ENCODE data around the gene TMEM269. TPM values are rescaled to one million over a fixed set of nuclear protein-coding genes. Genes with fewer than 3 reads are reported as not detected.
A peak's percentile ranks its signal among the peaks of the same experiment; 100 is the strongest.

The TMEM269 gene
- polyA plus RNA-seq, 3 donors: 0.07 TPM; not detected in 2

DNA sequence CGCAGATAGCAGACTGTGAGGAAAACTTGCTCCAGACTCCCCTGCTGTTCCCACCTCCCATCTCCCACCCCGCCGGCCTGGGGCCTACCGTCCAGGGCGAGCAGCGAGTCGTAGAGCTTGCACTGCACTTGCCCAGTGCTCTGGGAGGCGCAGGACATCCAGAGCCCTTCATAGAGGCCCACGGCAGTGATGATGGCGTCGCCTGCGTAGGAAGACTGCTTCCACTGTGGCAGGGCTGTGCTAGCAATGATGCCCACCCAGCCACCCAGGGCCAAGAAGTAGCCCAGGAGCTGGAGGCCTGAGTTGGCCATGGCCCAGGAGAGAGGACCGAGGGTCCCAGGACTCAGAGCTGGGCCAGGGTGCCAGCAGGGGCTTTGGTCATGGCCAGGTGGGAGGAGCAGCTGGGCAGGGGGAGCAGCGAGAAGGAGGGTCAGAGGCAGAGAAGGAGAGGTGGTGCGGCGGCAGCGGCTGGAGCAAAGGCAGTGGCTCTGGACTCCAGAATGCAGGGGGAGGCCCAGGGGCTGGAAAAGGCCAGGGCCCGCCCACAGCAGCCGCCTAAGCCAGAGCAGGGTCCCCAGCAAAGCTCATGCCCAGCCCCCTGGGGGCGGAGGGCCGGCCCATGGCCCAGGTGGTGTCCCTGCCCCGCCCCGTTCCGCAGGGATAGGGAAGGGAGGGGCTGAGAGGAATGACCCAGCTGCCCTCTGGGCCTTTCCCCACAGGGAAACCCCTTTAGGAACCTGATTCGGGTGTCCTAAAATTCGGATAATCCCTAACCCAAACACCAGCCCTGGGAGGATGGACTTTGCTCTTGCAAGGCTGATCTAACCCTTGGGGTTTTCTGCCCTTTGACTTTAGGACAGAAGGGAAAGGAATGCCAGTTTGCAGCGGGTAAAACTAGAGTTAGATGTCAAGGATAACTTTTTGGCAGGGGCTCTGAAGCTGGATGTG lies 44.8 kb upstream of the TMEM269 start, which contains the start of gene CLDN19:
TSS of gene CLDN19 (minus strand) at position 484 of the 948 bp plus-strand sequence. CDS start at position 311, 173 bp downstream.
- Histone ChIP-seq H4K20me1 (ENCODE audit: insufficient read depth, low read length) (no peaks in the 10 kb centered on the region), H3K27ac (ENCODE audit: low read depth in 1 of 2, low read length in 2 of 2) (no peak within 1 kb of the TSS), H3K27me3 (ENCODE audit: control insufficient read depth in 2 of 2, insufficient read depth in 2 of 2, low read length in 2 of 2) (no peaks in the 10 kb centered on the region), H3K9me3 (replicated peaks in 1 of 2; ENCODE audit: control insufficient read depth in 1 of 2, insufficient read depth in 1 of 2, low read length in 2 of 2) (no peaks in the 10 kb centered on the region), H3K36me3 (replicated peaks in 1 of 2; ENCODE audit: control insufficient read depth in 1 of 2, insufficient read depth in 2 of 2, low read length in 2 of 2) (no peaks in the 10 kb centered on the region), H2AFZ (ENCODE audit: insufficient read depth, low read depth, low read length, poor library complexity, severe bottlenecking) (no peak within 1 kb of the TSS), H3K4me2 (replicated peaks; ENCODE audit: extremely low read depth, low read length, poor library complexity, severe bottlenecking) (no peak within 1 kb of the TSS), H3K4me3 (replicated peaks in 1 of 3; ENCODE audit: low read depth in 2 of 3, low read length in 3 of 3) (no peak within 1 kb of the TSS), H3K79me2 (ENCODE audit: insufficient read depth, low read length) (no peaks in the 10 kb centered on the region), H3K4me1 (ENCODE audit: control insufficient read depth in 1 of 2, insufficient read depth in 2 of 2, low read length in 2 of 2) (peaks cover 26 to 30% of the 10 kb centered on the region in 2 donors), H3K9ac (ENCODE audit: insufficient read depth, low read length, poor library complexity, severe bottlenecking) (no peak within 1 kb of the TSS)
- TF ChIP-seq, protein P1, sequence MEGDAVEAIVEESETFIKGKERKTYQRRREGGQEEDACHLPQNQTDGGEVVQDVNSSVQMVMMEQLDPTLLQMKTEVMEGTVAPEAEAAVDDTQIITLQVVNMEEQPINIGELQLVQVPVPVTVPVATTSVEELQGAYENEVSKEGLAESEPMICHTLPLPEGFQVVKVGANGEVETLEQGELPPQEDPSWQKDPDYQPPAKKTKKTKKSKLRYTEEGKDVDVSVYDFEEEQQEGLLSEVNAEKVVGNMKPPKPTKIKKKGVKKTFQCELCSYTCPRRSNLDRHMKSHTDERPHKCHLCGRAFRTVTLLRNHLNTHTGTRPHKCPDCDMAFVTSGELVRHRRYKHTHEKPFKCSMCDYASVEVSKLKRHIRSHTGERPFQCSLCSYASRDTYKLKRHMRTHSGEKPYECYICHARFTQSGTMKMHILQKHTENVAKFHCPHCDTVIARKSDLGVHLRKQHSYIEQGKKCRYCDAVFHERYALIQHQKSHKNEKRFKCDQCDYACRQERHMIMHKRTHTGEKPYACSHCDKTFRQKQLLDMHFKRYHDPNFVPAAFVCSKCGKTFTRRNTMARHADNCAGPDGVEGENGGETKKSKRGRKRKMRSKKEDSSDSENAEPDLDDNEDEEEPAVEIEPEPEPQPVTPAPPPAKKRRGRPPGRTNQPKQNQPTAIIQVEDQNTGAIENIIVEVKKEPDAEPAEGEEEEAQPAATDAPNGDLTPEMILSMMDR (IDR thresholded peaks at IDR 0.05): no peak
- intact Hi-C loops (cut with micrococcal nuclease): loop anchor here in 1 of 2 donors (10.0 kb wide), 1 partner anchor 395 kb away; no protein-coding TSS in a partner anchor
- H3K4me1 Mint-ChIP-seq: peaks cover 26% of the 10 kb centered on the region
- no peak for DNase-seq
- peaks cover 0 to 5% of the 10 kb centered on the region in 2 donors for H3K36me3 Mint-ChIP-seq
- peaks cover 0 to 3% (median 0%) of the 10 kb centered on the region in 7 donors for H3K9me3 Mint-ChIP-seq
- H3K4me3 Mint-ChIP-seq: no peak within 1 kb of the TSS
- peaks cover 0 to 7% (median 1%) of the 10 kb centered on the region in 3 donors for H3K27me3 Mint-ChIP-seq (ENCODE audit: low read depth in 3 of 3)
- WGBS (ENCODE audit: insufficient coverage): 97% methylated on average over 22 of the region's 27 CpGs
- peak within 1 kb of the TSS in 2 of 7 donors; percentile 74 to 76 for H3K27ac Mint-ChIP-seq

DNA sequence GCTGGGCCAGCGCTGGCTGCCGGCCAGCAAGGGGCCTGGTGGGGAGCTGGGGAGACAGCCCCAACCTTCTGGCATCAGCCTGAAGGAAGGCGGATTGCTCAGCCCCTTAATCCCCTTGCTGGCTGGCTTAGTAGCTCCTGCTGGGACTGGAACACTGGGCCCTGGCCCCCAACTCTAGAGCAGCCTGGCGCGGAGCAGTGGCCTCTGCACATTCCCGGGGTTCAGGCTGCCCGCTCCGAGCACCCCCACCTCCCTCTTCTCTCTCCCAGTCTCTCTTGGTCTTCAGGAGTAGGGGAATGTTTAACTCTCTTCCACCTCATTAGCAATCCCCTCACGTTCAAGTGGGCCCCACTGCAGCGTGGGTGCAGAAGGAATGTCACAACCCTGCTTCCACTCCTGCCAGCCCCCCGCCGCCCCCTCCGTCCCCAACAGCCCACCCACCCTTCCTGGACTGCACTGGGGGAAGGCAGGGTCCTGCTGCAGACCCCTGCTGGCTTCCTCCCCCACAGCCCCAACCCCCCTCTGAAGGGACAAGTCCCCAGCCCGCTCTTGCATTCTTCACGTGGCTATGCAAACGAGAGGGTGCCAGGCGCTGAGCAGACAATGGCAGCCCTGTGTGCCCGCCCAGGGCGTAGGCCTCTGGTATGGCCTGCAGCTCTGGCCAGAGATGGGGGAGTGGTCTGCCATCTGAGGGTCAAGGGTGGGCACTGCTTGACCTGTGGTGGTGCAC lies 43.8 kb upstream of the TMEM269 start:
- TF ChIP-seq, protein P1 (IDR thresholded peaks at IDR 0.05): no peak
- Histone ChIP-seq H3K9me3 (replicated peaks in 1 of 2; ENCODE audit: control insufficient read depth in 1 of 2, insufficient read depth in 1 of 2, low read length in 2 of 2) (no peaks in the 10 kb centered on the region), H3K27ac (ENCODE audit: low read depth in 1 of 2, low read length in 2 of 2) (no peak overlapping the region), H3K27me3 (ENCODE audit: control insufficient read depth in 2 of 2, insufficient read depth in 2 of 2, low read length in 2 of 2) (no peaks in the 10 kb centered on the region), H4K20me1 (ENCODE audit: insufficient read depth, low read length) (no peaks in the 10 kb centered on the region), H3K4me3 (replicated peaks in 1 of 3; ENCODE audit: low read depth in 2 of 3, low read length in 3 of 3) (no peak overlapping the region), H3K4me2 (replicated peaks; ENCODE audit: extremely low read depth, low read length, poor library complexity, severe bottlenecking) (no peak overlapping the region), H3K4me1 (ENCODE audit: control insufficient read depth in 1 of 2, insufficient read depth in 2 of 2, low read length in 2 of 2) (peaks cover 23 to 30% of the 10 kb centered on the region in 2 donors), H3K36me3 (replicated peaks in 1 of 2; ENCODE audit: control insufficient read depth in 1 of 2, insufficient read depth in 2 of 2, low read length in 2 of 2) (peaks cover 5 to 8% of the 10 kb centered on the region in 2 donors), H3K9ac (ENCODE audit: insufficient read depth, low read length, poor library complexity, severe bottlenecking) (no peak overlapping the region), H3K79me2 (ENCODE audit: insufficient read depth, low read length) (no peaks in the 10 kb centered on the region), H2AFZ (ENCODE audit: insufficient read depth, low read depth, low read length, poor library complexity, severe bottlenecking) (no peak overlapping the region)
- H3K4me1 Mint-ChIP-seq: peaks cover 25% of the 10 kb centered on the region
- WGBS (ENCODE audit: insufficient coverage): 98% methylated on average over 4 of the region's 19 CpGs
- DNase-seq: no peak
- intact Hi-C loops (cut with micrococcal nuclease): loop anchor here in 1 of 2 donors (10.0 kb wide), 1 partner anchor 396 kb away; no protein-coding TSS in a partner anchor
- H3K27ac Mint-ChIP-seq: peak overlapping the region in 1 of 7 donors; percentile 76
- peaks cover 8 to 15% of the 10 kb centered on the region in 2 donors for H3K36me3 Mint-ChIP-seq
- H3K4me3 Mint-ChIP-seq: no peak overlapping the region
- peaks cover 0 to 3% (median 0%) of the 10 kb centered on the region in 7 donors for H3K9me3 Mint-ChIP-seq
- peaks cover 0 to 7% (median 1%) of the 10 kb centered on the region in 3 donors for H3K27me3 Mint-ChIP-seq (ENCODE audit: low read depth in 3 of 3)

All from CD14-positive monocyte (primary cell).